ENCODE results near the gene SH3BGRL2.

DNA sequence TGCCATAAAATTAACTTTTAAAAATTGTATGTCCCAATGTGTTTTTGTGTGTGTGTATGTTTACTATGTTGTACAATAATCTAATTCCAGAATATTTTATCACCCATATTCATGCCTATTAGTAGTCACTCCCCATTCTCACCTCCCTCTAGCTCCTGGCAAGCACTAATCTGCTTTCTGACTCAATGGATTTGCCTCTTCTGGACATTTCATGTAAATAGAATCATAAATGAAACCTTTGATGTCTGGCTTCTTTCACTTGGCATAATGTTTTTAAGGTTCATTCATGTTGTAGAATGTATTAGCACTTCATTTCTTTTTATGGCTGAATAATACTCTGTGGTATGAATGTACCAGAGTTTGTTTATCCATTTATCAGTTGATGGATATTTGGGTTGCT lies 15.4 kb downstream of the SH3BGRL2 start:
- TF ChIP-seq CTCF (conservative IDR thresholded peaks at IDR 0.05; ENCODE audit: low read depth, low read length) (no peak), EZH2 (IDR thresholded peaks at IDR 0.05; ENCODE audit: low read length, unreplicated experiment) (no peak), EZH2phosphoT487 (IDR thresholded peaks at IDR 0.05; ENCODE audit: borderline replicate concordance, low read length) (no peak)

All from PC-3 (cell line).